T-cell (primary cell): ENCODE data around the gene ELANE. TPM values are rescaled to one million over a fixed set of nuclear protein-coding genes. Genes with fewer than 3 reads are reported as not detected.
"Not testable (repeated sequence)": the region's sequence is repeated elsewhere in the genome, so short reads cannot be mapped to it uniquely, and the experiment has no call there.

Experiments
- ATAC-seq, 4 experiments: fragments of 200-7000 bp in 3 of 4; fragments of 150-1000 bp in 1 of 4; cut with Tn5 transposase; replicated peaks in 1 of 4; 1 replicate in 3 of 4; 2 replicates in 1 of 4; pipeline ENCODE4 v1.10.0; 2021; ENCODE audit warnings: moderate library complexity in 3 of 4, mild to moderate bottlenecking in 2 of 4, moderate number of reproducible peaks in 1 of 4
- CTCF ChIA-PET, 2 donors: fragments of 300-600 bp; sonication (Branson Sonifier 250); formaldehyde crosslinking; loops; one replicate each; lab custom pipeline; 2022; ENCODE audit warnings: antibody characterized with exemption in 2 of 2; lab: Charles Lee
- POLR2A ChIA-PET, 2 donors: fragments of 300-600 bp; sonication (Branson Sonifier 250); formaldehyde crosslinking; loops; one replicate each; lab custom pipeline; 2022; ENCODE audit warnings: antibody characterized with exemption in 2 of 2; lab: Charles Lee
- DNase-seq, 35 experiments: peaks; one replicate each; pipeline versions ENCODE4 v3.0.0 to v3.0.0-alpha.2; 2013 to 2023
- H3K27ac ChIP-seq: one replicate; pipeline ENCODE4 v1.5.1; 2013; ENCODE audit warnings: low read length
- H3K27me3 ChIP-seq, 2 experiments: replicated peaks in 1 of 2; 1 replicate in 1 of 2; 2 replicates in 1 of 2; pipeline versions ENCODE4 v1.6.1 to v1.7.0; 2013; ENCODE audit warnings: low read length in 1 of 2, mixed read lengths in 1 of 2; ENCODE audit not compliant: control insufficient read depth in 2 of 2, insufficient read depth in 2 of 2; ENCODE audit errors: extremely low read depth in 1 of 2
- H3K36me3 ChIP-seq, 2 donors: 1 replicate in 1 of 2; 2 replicates in 1 of 2; pipeline versions ENCODE4 v1.6.1 to v1.7.0; 2013; ENCODE audit warnings: low read length in 1 of 2; ENCODE audit not compliant: control insufficient read depth in 2 of 2, insufficient read depth in 1 of 2; ENCODE audit errors: extremely low read depth in 1 of 2
- H3K4me1 ChIP-seq, 2 experiments: 1 replicate in 1 of 2; 2 replicates in 1 of 2; pipeline versions ENCODE4 v1.6.1 to v1.7.0; 2013; ENCODE audit warnings: low read length in 2 of 2, mixed read lengths in 1 of 2; ENCODE audit not compliant: insufficient read depth in 2 of 2, control insufficient read depth in 1 of 2; ENCODE audit errors: extremely low read depth in 1 of 2
- H3K4me3 ChIP-seq, 2 donors: 1 replicate in 1 of 2; 2 replicates in 1 of 2; pipeline versions ENCODE4 v1.5.1 to v1.7.0; 2013; ENCODE audit warnings: mild to moderate bottlenecking in 2 of 2, low read length in 1 of 2, moderate library complexity in 1 of 2; ENCODE audit not compliant: control insufficient read depth in 1 of 2; ENCODE audit errors: extremely low read depth in 1 of 2
- H3K9me3 ChIP-seq: 2 replicates; pipeline ENCODE4 v1.7.0; 2013
- H3K27ac Mint-ChIP-seq, 2 donors: one replicate each; pipeline ENCODE4 v1.8.0; 2020 to 2021; ENCODE audit warnings: mild to moderate bottlenecking in 2 of 2, mixed read lengths in 2 of 2
- H3K27me3 Mint-ChIP-seq, 2 donors: one replicate each; pipeline ENCODE4 v1.8.0; 2021 to 2022; ENCODE audit warnings: mixed read lengths in 2 of 2
- H3K36me3 Mint-ChIP-seq: one replicate; pipeline ENCODE4 v1.8.0; 2021; ENCODE audit warnings: mixed read lengths
- H3K4me1 Mint-ChIP-seq, 3 donors: one replicate each; pipeline ENCODE4 v1.8.0; 2020 to 2022; ENCODE audit warnings: mixed read lengths in 3 of 3, mild to moderate bottlenecking in 1 of 3
- H3K4me3 Mint-ChIP-seq, 3 donors: one replicate each; pipeline ENCODE4 v1.8.0; 2020 to 2022; ENCODE audit warnings: mild to moderate bottlenecking in 3 of 3, mixed read lengths in 3 of 3, moderate library complexity in 3 of 3
- H3K9me3 Mint-ChIP-seq, 3 donors: one replicate each; pipeline ENCODE4 v1.8.0; 2020 to 2022; ENCODE audit warnings: mixed read lengths in 3 of 3
- whole genome bisulfite sequencing: methylation state at CpG from one replicate; pipeline ENCODE4 v1.1.5; 2013; ENCODE audit warnings: missing lambda C conversion rate; ENCODE audit not compliant: insufficient coverage; 5-methylcytosine and 5-hydroxymethylcytosine counted together
- total RNA-seq, 35 experiments: library from RNA in 6 of 35; stranded (reverse) in 6 of 35; fragments of 120-200 nt in 1 of 35; gene quantifications; one replicate each; pipeline versions ENCODE4 v1.2.1 to v1.2.4 and lab custom pipeline; 2013 to 2026

ELANE gene
- total RNA-seq, 5 donors from 2014 or later (not counting 1 experiment from before 2014, with no cell fraction given): 0.83 TPM; not detected in 4

DNA sequence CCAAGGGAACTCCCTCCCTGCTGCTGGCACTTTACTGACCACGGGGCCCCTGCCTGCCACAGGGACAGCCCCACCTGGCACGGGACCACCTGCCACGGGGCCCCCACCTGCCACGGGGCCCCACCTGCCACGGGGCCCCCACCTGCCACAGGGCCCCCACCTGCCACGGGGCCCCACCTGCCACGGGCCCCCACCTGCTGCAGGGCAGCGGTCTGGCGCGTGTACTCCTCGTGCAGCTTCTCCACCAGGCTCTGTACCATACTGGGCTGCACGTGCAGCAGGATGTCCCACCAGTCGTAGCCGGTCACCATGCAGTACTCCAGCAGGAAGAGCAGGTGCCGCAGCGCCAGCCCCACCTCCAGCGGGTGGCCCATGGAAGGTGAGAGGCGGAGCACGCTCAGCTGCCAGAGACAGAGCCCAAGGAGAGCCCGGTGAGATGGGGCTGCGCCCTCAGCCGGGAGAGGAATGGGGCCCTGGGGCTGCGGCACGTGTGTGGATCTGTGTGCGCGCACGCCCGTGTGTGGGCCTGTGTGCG is 24.7 kb downstream of the ELANE start:
- ChIA-PET CTCF (no interaction called here), POLR2A (interaction anchor here in 1 of 2 donors (0.6 kb wide), 1 partner anchor 29 kb away, joined by 4 read pairs; no protein-coding TSS in a partner anchor)
- no peak for ATAC-seq
- peaks cover 9 to 12% (median 10%) of the 10 kb centered on the region in 3 donors for H3K4me1 Mint-ChIP-seq
- Histone ChIP-seq H3K9me3 (no peaks in the 10 kb centered on the region), H3K4me1 (peaks cover 2 to 24% of the 10 kb centered on the region in 2 experiments), H3K36me3 (peaks cover 22 to 25% of the 10 kb centered on the region in 2 donors), H3K27ac (no peak overlapping the region), H3K27me3 (no peaks in the 10 kb centered on the region), H3K4me3 (no peak overlapping the region)
- H3K4me3 Mint-ChIP-seq: no peak overlapping the region
- no peak overlapping the region for H3K27ac Mint-ChIP-seq
- H3K27me3 Mint-ChIP-seq: no peaks in the 10 kb centered on the region
- 89% methylated on average over 29 of the region's 29 CpGs for WGBS
- no peaks in the 10 kb centered on the region for H3K9me3 Mint-ChIP-seq
- peaks cover 11% of the 10 kb centered on the region for H3K36me3 Mint-ChIP-seq
- DNase-seq: no peak

DNA sequence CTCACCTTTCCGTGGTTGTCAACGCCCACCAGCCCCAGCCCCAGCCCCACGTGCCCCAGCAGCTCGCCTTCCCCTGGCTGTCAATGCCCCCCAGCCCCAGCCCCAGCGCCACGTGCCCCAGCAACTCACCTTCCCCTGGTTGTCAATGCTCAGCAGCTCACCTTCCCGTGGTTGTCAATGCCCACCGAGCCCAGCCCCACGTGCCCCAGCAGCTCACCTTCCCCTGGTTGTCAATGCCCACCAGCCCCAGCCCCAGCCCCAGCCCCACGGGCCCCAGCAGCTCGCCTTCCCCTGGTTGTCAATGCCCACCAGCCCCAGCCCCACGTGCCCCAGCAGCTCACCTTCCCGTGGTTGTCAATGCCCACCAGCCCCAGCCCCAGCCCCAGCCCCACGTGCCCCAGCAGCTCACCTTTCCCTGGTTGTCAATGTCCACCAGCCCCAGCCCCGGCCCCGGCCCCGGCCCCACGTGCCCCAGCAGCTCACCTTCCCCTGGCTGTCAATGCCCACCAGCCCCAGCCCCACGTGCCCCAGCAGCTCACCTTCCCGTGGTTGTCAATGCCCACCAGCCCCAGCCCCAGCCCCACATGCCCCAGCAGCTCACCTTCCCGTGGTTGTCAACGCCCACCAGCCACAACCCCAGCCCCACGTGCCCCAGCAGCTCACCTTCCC is 26.0 kb downstream of the ELANE start:
- not testable (repeated sequence) for H3K4me3 Mint-ChIP-seq, ATAC-seq, H3K9me3 Mint-ChIP-seq, DNase-seq, H3K27me3 Mint-ChIP-seq, H3K4me1 Mint-ChIP-seq, H3K4me3 ChIP-seq, H3K9me3 ChIP-seq, H3K27ac Mint-ChIP-seq, H3K27ac ChIP-seq, H3K27me3 ChIP-seq
- 77% methylated on average over 12 of the region's 23 CpGs for WGBS
- Histone ChIP-seq H3K4me1 (peaks cover 0 to 16% of the 10 kb centered on the region in 2 experiments), H3K36me3 (peaks cover 22 to 37% of the 10 kb centered on the region in 2 donors)
- ChIA-PET CTCF (interaction anchor here (0.6 to 1.0 kb wide), 3 partner anchors 78 to 124 kb away, joined by 5 to 9 read pairs (median 5); no protein-coding TSS in a partner anchor), POLR2A (interaction anchor here in 1 of 2 donors (0.6 to 1.2 kb wide), 2 partner anchors 12 to 182 kb away, joined by 3 read pairs; no protein-coding TSS in a partner anchor)
- peaks cover 11% of the 10 kb centered on the region for H3K36me3 Mint-ChIP-seq

DNA sequence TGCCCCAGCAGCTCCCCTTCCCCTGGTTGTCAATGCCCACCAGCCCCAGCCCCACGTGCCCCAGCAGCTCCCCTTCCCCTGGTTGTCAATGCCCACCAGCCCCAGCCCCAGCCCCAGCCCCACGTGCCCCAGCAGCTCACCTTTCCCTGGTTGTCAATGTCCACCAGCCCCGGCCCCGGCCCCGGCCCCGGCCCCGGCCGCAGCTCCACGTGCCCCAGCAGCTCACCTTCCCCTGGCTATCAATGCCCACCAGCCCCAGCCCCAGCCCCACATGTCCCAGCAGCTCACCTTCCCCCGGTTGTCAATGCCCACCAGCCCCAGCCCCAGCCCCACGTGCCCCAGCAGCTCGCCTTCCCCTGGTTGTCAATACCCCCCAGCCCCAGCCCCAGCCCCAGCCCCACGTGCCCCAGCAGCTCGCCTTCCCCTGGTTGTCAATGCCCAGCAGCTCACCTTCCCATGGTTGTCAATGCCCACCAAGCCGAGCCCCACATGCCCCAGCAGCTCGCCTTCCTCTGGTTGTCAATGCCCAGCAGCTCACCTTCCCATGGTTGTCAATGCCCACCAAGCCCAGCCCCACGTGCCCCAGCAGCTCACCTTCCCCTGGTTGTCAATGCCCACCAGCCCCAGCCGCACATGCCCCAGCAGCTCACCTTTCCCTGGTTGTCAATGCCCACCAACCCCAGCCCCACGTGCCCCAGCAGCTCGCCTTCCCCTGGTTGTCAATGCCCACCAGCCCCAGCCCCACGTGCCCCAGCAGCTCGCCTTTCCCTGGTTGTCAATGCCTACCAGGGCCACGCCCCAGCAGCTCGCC is 26.9 kb downstream of the ELANE start:
- DNase-seq, H3K9me3 Mint-ChIP-seq, H3K4me3 ChIP-seq, H3K27me3 Mint-ChIP-seq, H3K9me3 ChIP-seq, H3K27ac Mint-ChIP-seq, H3K4me1 ChIP-seq, H3K27me3 ChIP-seq, H3K4me1 Mint-ChIP-seq, ATAC-seq, H3K27ac ChIP-seq, H3K4me3 Mint-ChIP-seq: not testable (repeated sequence)
- ChIA-PET CTCF (interaction anchor here (0.6 to 1.1 kb wide), 4 partner anchors 8 to 124 kb away, joined by 3 to 9 read pairs (median 6); no protein-coding TSS in a partner anchor), POLR2A (interaction anchor here in 1 of 2 donors (0.6 to 1.2 kb wide), 2 partner anchors 13 to 181 kb away, joined by 3 read pairs; no protein-coding TSS in a partner anchor)
- peaks cover 20 to 45% of the 10 kb centered on the region in 2 donors for H3K36me3 ChIP-seq
- peaks cover 13% of the 10 kb centered on the region for H3K36me3 Mint-ChIP-seq
- WGBS: 93% methylated on average over 15 of the region's 24 CpGs

GRCh38 chr19:879711-880438 is 27.8 kb downstream of the ELANE start:
- Histone ChIP-seq H3K27me3 (no peaks in the 10 kb centered on the region), H3K36me3 (peaks cover 24 to 54% of the 10 kb centered on the region in 2 donors), H3K27ac (no peak overlapping the region), H3K4me1 (peaks cover 0 to 11% of the 10 kb centered on the region in 2 experiments), H3K4me3 (no peak overlapping the region), H3K9me3 (no peaks in the 10 kb centered on the region)
- ChIA-PET POLR2A (interaction anchor here in 1 of 2 donors (0.7 kb wide), 1 partner anchor 106 kb away, joined by 8 read pairs; no protein-coding TSS in a partner anchor), CTCF (interaction anchor here in 1 of 2 donors (1.1 kb wide), 1 partner anchor 40 kb away, joined by 3 read pairs; no protein-coding TSS in a partner anchor)
- Mint-ChIP-seq H3K36me3 (peaks cover 13% of the 10 kb centered on the region), H3K4me3 (no peak overlapping the region), H3K27ac (no peak overlapping the region), H3K4me1 (peaks cover 0 to 3% (median 0%) of the 10 kb centered on the region in 3 donors), H3K27me3 (no peaks in the 10 kb centered on the region), H3K9me3 (no peaks in the 10 kb centered on the region)
- ATAC-seq: no peak
- DNase-seq: no peak
- WGBS: 95% methylated on average over 33 of the region's 37 CpGs

DNA sequence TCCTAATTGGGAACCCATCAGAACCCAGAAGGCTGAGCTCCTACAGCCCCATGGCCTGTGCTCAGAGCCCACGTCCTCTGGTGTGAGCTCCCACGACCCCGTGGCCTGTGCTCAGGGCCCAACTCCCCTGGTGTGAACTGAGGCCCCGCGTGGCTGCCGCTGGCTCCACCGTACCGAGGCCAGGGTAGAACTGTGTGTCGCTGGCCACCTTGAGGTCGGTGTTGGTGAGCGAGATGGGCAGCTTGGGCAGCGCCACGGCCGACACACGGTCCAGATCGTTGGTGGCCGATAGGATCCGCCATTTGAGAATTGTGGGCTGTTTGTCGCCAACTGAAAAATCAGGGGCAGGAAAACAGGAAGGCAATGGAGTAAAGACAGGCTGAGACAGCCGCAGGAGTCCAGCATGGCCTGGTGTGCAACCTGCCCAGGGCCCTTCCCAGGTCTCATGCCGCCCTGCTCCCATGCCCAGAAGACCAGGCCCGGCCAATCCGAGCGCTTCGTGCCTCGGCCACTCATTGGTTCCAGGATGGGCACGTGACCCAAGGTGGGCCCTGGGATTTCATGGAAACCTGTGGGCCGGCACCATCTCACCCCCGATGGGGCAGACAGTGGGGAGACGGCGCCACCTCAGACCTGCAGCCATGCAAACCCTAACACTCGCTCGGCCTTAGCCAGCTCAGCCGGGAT is 29.4 kb downstream of the ELANE start:
- Histone ChIP-seq H3K36me3 (peaks cover 27 to 68% of the 10 kb centered on the region in 2 donors), H3K27me3 (no peaks in the 10 kb centered on the region), H3K4me3 (no peak overlapping the region), H3K27ac (no peak overlapping the region), H3K9me3 (no peaks in the 10 kb centered on the region), H3K4me1 (peaks cover 0 to 20% of the 10 kb centered on the region in 2 experiments)
- DNase-seq (no peak), ATAC-seq (no peak)
- Mint-ChIP-seq H3K4me3 (no peak overlapping the region), H3K27me3 (no peaks in the 10 kb centered on the region), H3K27ac (no peak overlapping the region), H3K4me1 (peaks cover 0 to 3% (median 0%) of the 10 kb centered on the region in 3 donors), H3K36me3 (peaks cover 8% of the 10 kb centered on the region), H3K9me3 (no peaks in the 10 kb centered on the region)
- ChIA-PET CTCF (no interaction called here), POLR2A (no interaction called here)
- WGBS: 97% methylated on average over 31 of the region's 34 CpGs
